Suprapubic skin (tissue), 4 donors: Measurements from ENCODE around the gene ADAD2. TPM values are rescaled to one million over a fixed set of nuclear protein-coding genes. Genes with fewer than 3 reads are reported as not detected.

Experiments
- DNase-seq, 2 donors: peaks; one replicate each; pipeline ENCODE4 v3.0.0-alpha.2; 2019; ENCODE audit warnings: low spot score in 2 of 2
- H3K27ac ChIP-seq: fragments of 200-600 bp; sonication (generic); one replicate; pipeline ENCODE4 v1.5.1; 2019
- H3K27me3 ChIP-seq: fragments of 200-600 bp; sonication (generic); one replicate; pipeline ENCODE4 v1.5.1; 2019
- H3K36me3 ChIP-seq: fragments of 200-600 bp; sonication (generic); one replicate; pipeline ENCODE4 v1.5.1; 2019
- H3K4me1 ChIP-seq: fragments of 200-600 bp; sonication (generic); one replicate; pipeline ENCODE4 v1.5.1; 2019
- H3K4me3 ChIP-seq: fragments of 200-600 bp; sonication (generic); one replicate; pipeline ENCODE4 v1.5.1; 2019; ENCODE audit warnings: mild to moderate bottlenecking
- H3K9me3 ChIP-seq: fragments of 200-600 bp; sonication (generic); one replicate; pipeline ENCODE4 v1.5.1; 2019
- CTCF ChIP-seq, 2 donors: fragments of 200-600 bp in 1 of 2; fragments of 450-650 bp in 1 of 2; sonication (generic) in 1 of 2; IDR thresholded peaks; one replicate each; pipeline ENCODE4 v1.5.1; 2016 to 2019; ENCODE audit warnings: antibody characterized with exemption in 2 of 2, mild to moderate bottlenecking in 1 of 2, moderate library complexity in 1 of 2
- EP300 ChIP-seq: sonication (generic); formaldehyde crosslinking; IDR thresholded peaks from one replicate; pipeline ENCODE4 v1.6.1; 2017; ENCODE audit warnings: antibody characterized with exemption
- POLR2A ChIP-seq, 2 donors: fragments of 450-650 bp; IDR thresholded peaks; one replicate each; pipeline ENCODE4 v1.6.1; 2017; ENCODE audit warnings: antibody characterized with exemption in 2 of 2, mild to moderate bottlenecking in 2 of 2, moderate library complexity in 2 of 2
- POLR2AphosphoS5 ChIP-seq, 3 donors: sonication (generic); formaldehyde crosslinking; IDR thresholded peaks; one replicate each; pipeline ENCODE4 v1.6.1; 2017; ENCODE audit warnings: antibody characterized with exemption in 3 of 3
- WGBS: methylation state at CpG from one replicate; pipeline ENCODE4 v1.1.5; 2018; 5-methylcytosine and 5-hydroxymethylcytosine counted together
- total RNA-seq, 4 donors: library from RNA; depleted of rRNA; stranded (reverse); fragments of >200 nt; gene quantifications; one replicate each; pipeline ENCODE4 v1.1.0, GENCODE V29; 2016

The ADAD2 gene
- total RNA-seq, 4 donors from 2014 or later = 1.9 to 2.6 (median 2.4) TPM; not detected in 1

GRCh38 chr16:84239141-84239769 lies 48.3 kb downstream of the ADAD2 start:
- no peak for DNase-seq
- peaks cover 12% of the 10 kb centered on the region for H3K27me3 ChIP-seq
- 38% methylated on average over 10 of the region's 10 CpGs for WGBS

DNA sequence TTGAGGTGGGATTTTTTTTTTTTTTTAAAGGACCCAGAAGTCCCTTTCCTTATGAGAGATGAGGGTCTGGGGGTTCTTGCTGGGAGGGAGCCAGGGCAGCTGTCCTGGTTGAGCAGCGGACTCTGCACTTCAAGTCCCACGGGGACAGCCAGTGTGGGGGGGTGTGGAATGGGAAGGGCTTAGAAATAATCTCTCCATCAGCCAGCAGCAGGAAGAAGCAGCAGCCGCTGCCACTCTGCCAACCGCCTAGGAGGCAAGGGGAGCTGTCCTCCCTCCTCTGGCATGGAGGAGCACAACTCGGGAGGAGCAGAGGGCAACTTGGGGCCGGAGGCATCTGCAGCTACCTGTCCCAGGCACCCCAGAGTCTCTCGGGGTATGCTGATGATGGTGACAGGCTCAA lies 49.0 kb downstream of the ADAD2 start, which contains the start of gene KCNG4:
TSS of gene KCNG4 (minus strand) at position 104 of the 400 bp plus-strand sequence. CDS start 2,527 bp downstream, outside the sequence.
- Histone ChIP-seq H3K4me3 (no peak within 1 kb of the TSS), H3K9me3 (no peaks in the 10 kb centered on the region), H3K27me3 (peaks cover 17% of the 10 kb centered on the region), H3K27ac (no peak within 1 kb of the TSS), H3K4me1 (peaks cover 4% of the 10 kb centered on the region), H3K36me3 (no peaks in the 10 kb centered on the region)
- no peak for DNase-seq
- TF ChIP-seq CTCF (IDR thresholded peaks at IDR 0.05) = no peak
- TF ChIP-seq POLR2AphosphoS5 (IDR thresholded peaks at IDR 0.05) = no peak
- no peak for TF ChIP-seq EP300
- no peak for TF ChIP-seq POLR2A (IDR thresholded peaks at IDR 0.05)
- WGBS = 20% methylated on average over 1 of the region's 7 CpGs

More at GRCh38 chr16:84239141-84239769, 48.3 kb downstream of the ADAD2 start:
- no peak overlapping the region for H3K27ac ChIP-seq
- H3K4me3 ChIP-seq = no peak overlapping the region
- no peaks in the 10 kb centered on the region for H3K36me3 ChIP-seq
- no peaks in the 10 kb centered on the region for H3K9me3 ChIP-seq
- TF ChIP-seq POLR2AphosphoS5 (IDR thresholded peaks at IDR 0.05) (no peak), CTCF (IDR thresholded peaks at IDR 0.05) (no peak), POLR2A (IDR thresholded peaks at IDR 0.05) (no peak), EP300 (no peak)
- peaks cover 4% of the 10 kb centered on the region for H3K4me1 ChIP-seq

- Histone ChIP-seq H3K4me1 (peaks cover 4% of the 10 kb centered on the region), H3K4me3 (no peak overlapping the region), H3K36me3 (no peaks in the 10 kb centered on the region), H3K27ac (no peak overlapping the region), H3K27me3 (peaks cover 23% of the 10 kb centered on the region), H3K9me3 (no peaks in the 10 kb centered on the region)
- DNase-seq = no peak
- TF ChIP-seq CTCF (IDR thresholded peaks at IDR 0.05) (no peak), POLR2A (IDR thresholded peaks at IDR 0.05) (no peak)
- 83% methylated on average over 2 of the region's 2 CpGs for WGBS
Observed at GRCh38 chr16:84240455-84240854, 49.5 kb downstream of the ADAD2 start.

DNA sequence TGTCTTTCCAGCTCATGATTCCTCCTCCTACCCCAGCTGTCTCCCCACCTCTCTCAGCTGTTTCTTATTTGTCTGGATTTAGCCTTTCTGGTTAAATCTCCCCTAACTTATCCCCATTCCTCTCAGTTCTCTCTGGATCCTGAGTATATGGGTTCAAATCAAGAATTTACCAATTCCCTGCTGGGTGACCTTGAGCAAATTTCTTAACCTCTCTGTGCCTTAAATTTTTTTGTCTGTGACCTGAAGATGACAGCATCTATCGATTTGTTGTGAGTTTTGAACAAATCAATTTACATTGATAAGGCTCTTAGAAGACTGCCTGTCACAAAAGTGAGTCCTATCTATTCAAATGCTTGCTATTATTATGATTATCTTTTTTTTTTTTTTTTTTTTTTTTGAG lies 50.8 kb downstream of the ADAD2 start:
- 78% methylated on average over 1 of the region's 1 CpG for WGBS
- no peak for DNase-seq
- H3K27ac ChIP-seq = no peak overlapping the region
- no peaks in the 10 kb centered on the region for H3K9me3 ChIP-seq
- H3K4me3 ChIP-seq = no peak overlapping the region
- no peaks in the 10 kb centered on the region for H3K36me3 ChIP-seq
- TF ChIP-seq EP300 (no peak), POLR2AphosphoS5 (IDR thresholded peaks at IDR 0.05) (no peak)
- H3K27me3 ChIP-seq = peaks cover 23% of the 10 kb centered on the region
- peaks cover 4% of the 10 kb centered on the region for H3K4me1 ChIP-seq

DNA sequence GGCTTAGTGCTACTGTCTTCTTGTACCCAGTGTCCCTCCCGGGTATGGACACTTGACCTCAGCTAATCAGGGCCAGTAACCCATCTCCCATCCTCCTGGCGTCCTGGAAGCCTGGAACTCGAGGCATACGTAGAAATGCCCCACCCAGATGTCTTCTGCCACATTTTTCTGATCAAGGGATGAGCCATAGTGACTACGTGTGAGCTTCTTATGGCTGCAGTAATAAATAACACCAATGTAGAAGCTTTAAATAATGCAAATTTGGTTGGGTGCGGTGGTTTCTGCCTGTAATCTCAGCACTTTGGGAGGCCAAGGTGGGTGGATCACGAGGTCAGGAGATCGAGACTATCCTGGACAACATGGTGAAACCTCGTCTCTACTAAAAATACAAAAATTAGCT lies 51.9 kb downstream of the ADAD2 start:
- Histone ChIP-seq H3K27ac (no peak overlapping the region), H3K4me3 (no peak overlapping the region), H3K36me3 (no peaks in the 10 kb centered on the region), H3K4me1 (peaks cover 4% of the 10 kb centered on the region), H3K9me3 (no peaks in the 10 kb centered on the region), H3K27me3 (peaks cover 23% of the 10 kb centered on the region)
- no peak for DNase-seq
- TF ChIP-seq POLR2AphosphoS5 (IDR thresholded peaks at IDR 0.05) (no peak), EP300 (no peak), CTCF (IDR thresholded peaks at IDR 0.05) (no peak)
- WGBS = 79% methylated on average over 9 of the region's 9 CpGs

DNA sequence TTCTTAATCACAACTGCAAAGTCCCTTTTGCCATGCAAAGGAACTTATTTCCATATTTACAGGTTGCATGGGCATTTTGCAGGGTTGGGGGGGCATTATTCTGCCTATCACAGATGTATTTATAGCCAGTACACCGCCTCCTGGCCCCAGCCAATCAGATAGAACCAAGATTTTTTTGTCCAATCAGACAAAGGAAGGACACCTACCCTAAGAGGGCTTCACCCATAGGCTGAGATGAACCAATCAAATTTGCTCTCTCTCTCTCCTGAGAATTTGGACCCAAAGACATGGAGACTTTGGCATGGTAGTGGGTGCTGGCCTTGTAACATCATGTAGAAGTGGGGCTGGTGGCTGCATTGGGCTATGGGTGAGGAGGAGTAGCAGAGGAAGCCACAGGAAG lies 52.8 kb downstream of the ADAD2 start:
- H3K36me3 ChIP-seq = no peaks in the 10 kb centered on the region
- peaks cover 4% of the 10 kb centered on the region for H3K4me1 ChIP-seq
- H3K27me3 ChIP-seq = peaks cover 23% of the 10 kb centered on the region
- no peaks in the 10 kb centered on the region for H3K9me3 ChIP-seq
- no peak for DNase-seq
- no peak overlapping the region for H3K4me3 ChIP-seq
- whole genome bisulfite sequencing = 56% methylated on average over 1 of the region's 1 CpG
- H3K27ac ChIP-seq = no peak overlapping the region
- no peak for TF ChIP-seq CTCF (IDR thresholded peaks at IDR 0.05)
- no peak for TF ChIP-seq POLR2AphosphoS5 (IDR thresholded peaks at IDR 0.05)
- TF ChIP-seq POLR2A (IDR thresholded peaks at IDR 0.05) = no peak
- TF ChIP-seq EP300 = no peak
